ENCODE data around the gene ABHD17A.

Gene ABHD17A

GRCh38 chr19:1850809-1851653 lies 34.3 kb downstream of the ABHD17A start:
- no peak for DNase-seq

- DNase-seq = no peak
Observed at GRCh38 chr19:1849886-1850398, 35.4 kb downstream of the ABHD17A start.

- no peak for DNase-seq
Observed at GRCh38 chr19:1849132-1849474, 36.2 kb downstream of the ABHD17A start.

- peak; percentile 99 for DNase-seq
Observed at GRCh38 chr19:1848399-1849131, 36.7 kb downstream of the ABHD17A start, which contains the start of gene REXO1. REXO1 (minus strand) TSS chr19:1848483; CDS start chr19:1848358, 125 bp downstream.

- DNase-seq = no peak
Observed at GRCh38 chr19:1847684-1848398, 37.5 kb downstream of the ABHD17A start.

GRCh38 chr19:1847348-1847683 lies 38.0 kb downstream of the ABHD17A start:
- DNase-seq = no peak

GRCh38 chr19:1846517-1847204 lies 38.6 kb downstream of the ABHD17A start:
- no peak for DNase-seq

GRCh38 chr19:1845642-1846041 lies 39.7 kb downstream of the ABHD17A start:
- DNase-seq = no peak

- DNase-seq = no peak
Observed at GRCh38 chr19:1845125-1845515, 40.2 kb downstream of the ABHD17A start.

GRCh38 chr19:1844513-1845124 lies 40.7 kb downstream of the ABHD17A start:
- DNase-seq = no peak

- no peak for DNase-seq
Observed at GRCh38 chr19:1843646-1844394, 41.5 kb downstream of the ABHD17A start.

GRCh38 chr19:1843116-1843515 lies 42.2 kb downstream of the ABHD17A start:
- no peak for DNase-seq

GRCh38 chr19:1841209-1841924 lies 43.9 kb downstream of the ABHD17A start:
- no peak for DNase-seq

GRCh38 chr19:1840541-1841115 lies 44.7 kb downstream of the ABHD17A start:
- no peak for DNase-seq

- DNase-seq = no peak
Observed at GRCh38 chr19:1839658-1840540, 45.4 kb downstream of the ABHD17A start.

- DNase-seq = peak; percentile 63
Observed at GRCh38 chr19:1837625-1838105, 47.6 kb downstream of the ABHD17A start.

- no peak for DNase-seq
Observed at GRCh38 chr19:1837222-1837565, 48.1 kb downstream of the ABHD17A start.

GRCh38 chr19:1836458-1837221 lies 48.7 kb downstream of the ABHD17A start:
- DNase-seq = no peak

- DNase-seq = no peak
Observed at GRCh38 chr19:1833540-1833939, 51.8 kb downstream of the ABHD17A start.

Measured in activated CD8-positive, alpha-beta memory T cell treated with anti-CD3 and anti-CD28 coated beads, Interleukin-2, amount 50 U/mL, for 4 hours (primary cell).